GM15510 (cell line): ENCODE measurements around the gene TRMT10C.

Experiments
- POLR2A ChIP-seq: IDR thresholded peaks from 3 replicates; pipeline ENCODE4 v1.6.1; 2011; ENCODE audit warnings: borderline replicate concordance; ENCODE audit not compliant: insufficient read length; ENCODE audit errors: extremely low read depth

Gene TRMT10C

DNA sequence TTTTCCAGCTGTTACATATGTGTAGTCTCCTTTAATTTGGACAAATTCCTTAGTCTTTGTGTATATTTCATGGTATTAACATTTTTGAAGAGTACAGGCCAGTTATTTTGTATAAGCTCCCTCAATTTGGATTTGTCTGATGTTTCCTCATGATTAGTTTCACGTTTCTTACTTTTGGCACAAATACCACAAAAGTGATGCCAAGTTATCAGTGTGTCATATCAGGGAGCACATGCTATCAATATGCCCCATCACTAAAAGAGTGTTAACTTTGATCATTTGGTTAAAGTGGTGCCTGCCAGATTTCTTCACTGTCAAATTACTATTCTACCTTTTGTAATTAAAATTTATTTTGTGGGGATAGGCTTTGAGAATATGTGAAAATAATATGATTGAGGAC is 26.9 kb downstream of the TRMT10C start:
- TF ChIP-seq POLR2A: no peak

DNA sequence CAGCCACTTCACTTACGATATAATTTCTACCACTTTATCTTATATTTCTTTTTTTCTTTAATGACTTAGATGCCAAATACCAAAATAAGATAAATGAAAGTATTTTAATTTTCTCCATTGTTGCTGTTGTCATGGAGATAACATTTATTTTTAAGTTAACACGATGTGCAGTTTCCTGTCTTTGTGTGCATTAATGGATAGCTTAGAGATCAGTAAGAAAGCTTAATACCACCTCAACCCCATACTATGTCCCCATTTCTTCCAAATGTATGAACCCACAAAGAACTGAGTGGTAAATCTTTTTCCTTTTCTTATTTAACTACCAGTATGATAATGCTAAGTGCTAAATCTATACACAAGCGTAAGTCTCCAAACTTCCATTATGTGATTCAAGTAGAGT is 29.4 kb downstream of the TRMT10C start:
- TF ChIP-seq POLR2A: no peak

DNA sequence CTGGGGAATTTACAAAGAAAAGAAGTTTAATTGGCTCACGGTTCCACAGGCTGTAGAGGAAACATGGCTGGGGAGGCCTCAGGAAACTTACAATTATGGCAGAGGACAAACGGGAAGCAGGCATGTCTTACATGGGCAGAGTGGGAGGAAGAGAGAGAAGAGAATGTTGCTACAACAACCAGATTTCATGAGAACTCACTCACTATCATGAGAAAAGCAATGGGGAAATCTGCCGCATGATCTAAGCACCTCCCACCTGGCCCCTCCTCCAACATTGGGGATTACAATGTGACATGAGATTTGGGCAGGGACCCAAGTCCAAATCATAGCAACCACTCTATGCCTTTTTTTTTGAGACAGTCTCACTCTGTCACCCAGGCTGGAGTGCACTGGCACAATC is 41.1 kb downstream of the TRMT10C start:
- TF ChIP-seq POLR2A: no peak

DNA sequence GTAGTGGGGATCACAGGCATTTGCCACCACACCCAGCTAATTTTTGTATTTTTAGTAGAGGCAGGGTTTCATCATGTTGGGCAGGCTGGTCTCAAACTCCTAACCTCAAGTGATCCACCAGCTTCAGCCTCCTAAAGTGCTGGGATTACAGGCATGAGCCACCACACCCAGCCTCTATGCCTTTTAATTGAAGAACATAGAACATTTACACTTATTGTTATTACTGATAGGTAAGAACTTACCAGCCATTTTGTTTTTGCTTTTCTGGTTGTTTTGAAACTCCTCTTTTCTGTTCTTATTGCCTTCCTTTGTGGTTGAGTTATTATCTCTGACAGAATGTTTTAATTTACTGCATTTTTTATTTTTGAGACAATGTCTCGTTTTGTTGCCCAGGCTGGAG is 41.5 kb downstream of the TRMT10C start:
- TF ChIP-seq POLR2A: no peak

DNA sequence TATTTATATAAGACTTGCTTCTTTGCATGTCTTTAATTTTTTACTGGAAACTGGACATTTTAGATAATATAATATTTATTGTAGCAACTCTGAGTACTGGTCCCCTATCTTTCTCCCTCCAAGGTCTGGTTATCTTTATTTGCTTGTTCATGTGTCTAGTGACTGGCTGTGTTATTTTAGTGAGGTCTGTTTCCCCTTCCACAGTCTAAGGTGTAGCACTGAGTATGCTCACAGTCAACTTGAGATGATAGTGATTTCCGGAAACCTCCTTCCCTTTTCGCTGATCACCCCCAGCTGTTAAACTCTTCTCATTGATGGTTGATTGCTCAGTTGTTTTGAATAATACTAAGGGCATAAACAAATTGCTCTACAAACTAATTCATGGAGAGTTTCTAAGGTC is 49.4 kb downstream of the TRMT10C start:
- TF ChIP-seq POLR2A: no peak

DNA sequence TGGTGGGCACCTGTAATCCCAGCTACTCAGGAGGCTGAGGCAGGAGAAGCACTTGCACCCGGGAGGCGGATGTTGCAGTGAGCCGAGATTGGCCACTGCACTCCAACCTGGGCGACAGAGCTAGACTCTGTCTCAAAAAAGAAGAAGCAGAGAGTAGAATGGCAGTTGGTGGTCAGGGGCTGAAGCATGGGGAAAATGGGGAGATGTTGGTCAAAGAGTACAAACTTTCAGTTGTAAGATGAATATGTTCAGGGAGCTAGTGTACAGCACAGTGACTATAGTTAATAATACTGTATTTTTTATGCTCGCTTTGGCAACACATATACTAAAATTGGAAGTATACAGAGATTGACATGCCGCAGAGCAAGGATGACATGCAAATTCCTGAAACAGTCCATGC is 53.9 kb downstream of the TRMT10C start:
- no peak for TF ChIP-seq POLR2A
